ENCODE data around the gene INVS. TPM values are rescaled to one million over a fixed set of nuclear protein-coding genes. Genes with fewer than 3 reads are reported as not detected.

The INVS gene
- total RNA-seq, 1 experiment from 2014 or later = 15.6 TPM

DNA sequence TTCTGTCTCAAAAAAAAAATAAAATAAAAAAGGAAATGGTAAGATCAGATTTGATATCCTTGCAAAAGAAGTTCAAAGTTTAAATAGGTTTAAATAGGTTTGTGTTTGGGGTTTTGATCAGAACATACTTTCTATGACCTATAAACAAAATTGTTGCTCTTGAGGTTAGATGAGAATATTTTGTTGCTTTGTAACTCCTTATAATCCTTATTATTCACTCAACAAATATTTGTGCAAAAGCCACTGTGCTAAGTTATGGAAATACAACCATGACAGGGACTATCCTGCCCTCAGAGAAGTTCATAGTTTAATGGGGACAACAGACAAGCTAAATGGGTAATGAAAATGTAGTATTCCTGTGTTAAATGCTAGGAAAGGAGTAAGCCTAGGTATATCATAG is 71.5 kb downstream of the INVS start:
- Histone ChIP-seq H3K36me3 (ENCODE audit: control insufficient read depth, insufficient read depth, low read length) (no peaks in the 10 kb centered on the region), H3K4me1 (no peaks in the 10 kb centered on the region), H3K4me3 (ENCODE audit: low read depth, low read length) (no peak overlapping the region), H3K27me3 (replicated peaks; ENCODE audit: control insufficient read depth, insufficient read depth, low read length) (no peaks in the 10 kb centered on the region), H3K9me3 (no peaks in the 10 kb centered on the region)
- Mint-ChIP-seq H3K4me1 (ENCODE audit: low read depth, unreplicated experiment) (no peaks in the 10 kb centered on the region), H3K36me3 (ENCODE audit: insufficient read depth, unreplicated experiment) (no peaks in the 10 kb centered on the region), H3K4me3 (ENCODE audit: unreplicated experiment) (no peak overlapping the region), H3K9me3 (ENCODE audit: unreplicated experiment) (peaks cover 10% of the 10 kb centered on the region), H3K27ac (ENCODE audit: unreplicated experiment) (no peak overlapping the region), H3K27me3 (ENCODE audit: insufficient read depth, unreplicated experiment) (no peaks in the 10 kb centered on the region)
- CTCF ChIA-PET = no interaction called here
- POLR2A ChIA-PET = no interaction called here
- BruUV-seq (replicated peaks) = no TSS peak
- intact Hi-C loops (cut with micrococcal nuclease; ENCODE audit: unreplicated experiment) = no loop called here
- TF ChIP-seq CTCF (IDR thresholded peaks at IDR 0.05; ENCODE audit: insufficient read depth in 1 of 2, low read depth in 1 of 2, low read length in 1 of 2, severe bottlenecking in 1 of 2, unreplicated experiment in 1 of 2) = no peak
- DNase-seq = no peak

DNA sequence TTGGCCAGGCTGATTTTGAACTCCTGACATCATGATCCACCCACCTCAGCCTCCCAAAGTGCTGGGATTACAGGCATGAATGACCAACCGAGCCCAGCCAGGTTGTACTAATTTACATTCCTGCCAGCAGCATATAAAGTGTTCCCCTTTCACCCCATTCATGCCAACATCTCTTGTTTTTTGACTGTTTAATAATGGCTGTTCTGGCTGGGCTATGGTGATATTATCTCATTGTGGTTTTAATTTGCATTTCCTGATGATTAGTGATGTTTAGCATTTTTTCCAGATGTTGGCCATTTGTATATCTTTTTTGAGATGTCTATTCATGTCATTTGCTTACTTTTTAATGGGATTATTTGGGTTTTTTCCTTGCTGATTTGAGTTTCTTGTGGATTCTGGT is 87.3 kb downstream of the INVS start:
- CTCF ChIA-PET = no interaction called here
- H3K9me3 Mint-ChIP-seq (ENCODE audit: unreplicated experiment) = peaks cover 31% of the 10 kb centered on the region
- BruUV-seq (replicated peaks) = no TSS peak

GRCh38 chr9:100190339-100190738 is 91.3 kb downstream of the INVS start:
- Mint-ChIP-seq H3K9me3 (ENCODE audit: unreplicated experiment) (peaks cover 35% of the 10 kb centered on the region), H3K4me3 (ENCODE audit: unreplicated experiment) (no peak overlapping the region), H3K36me3 (ENCODE audit: insufficient read depth, unreplicated experiment) (no peaks in the 10 kb centered on the region), H3K27me3 (ENCODE audit: insufficient read depth, unreplicated experiment) (no peaks in the 10 kb centered on the region), H3K4me1 (ENCODE audit: low read depth, unreplicated experiment) (no peaks in the 10 kb centered on the region), H3K27ac (ENCODE audit: unreplicated experiment) (no peak overlapping the region)
- BruUV-seq (replicated peaks) = no TSS peak
- Histone ChIP-seq H3K27me3 (replicated peaks; ENCODE audit: control insufficient read depth, insufficient read depth, low read length) (no peaks in the 10 kb centered on the region), H3K36me3 (ENCODE audit: control insufficient read depth, insufficient read depth, low read length) (no peaks in the 10 kb centered on the region; the same call in 1 of the 2 replicates), H3K4me1 (no peaks in the 10 kb centered on the region), H3K4me3 (ENCODE audit: low read depth, low read length) (no peak overlapping the region), H3K9me3 (peaks cover 10% of the 10 kb centered on the region; the same call in 1 of the 2 replicates)
- intact Hi-C loops (cut with micrococcal nuclease; ENCODE audit: unreplicated experiment) = no loop called here
- ChIA-PET CTCF (no interaction called here), POLR2A (no interaction called here)
- no peak for TF ChIP-seq CTCF (IDR thresholded peaks at IDR 0.05; ENCODE audit: insufficient read depth in 1 of 2, low read depth in 1 of 2, low read length in 1 of 2, severe bottlenecking in 1 of 2, unreplicated experiment in 1 of 2)
- DNase-seq = no peak

More for the DNA sequence above, 87.3 kb downstream of the INVS start:
- H3K27me3 Mint-ChIP-seq (ENCODE audit: insufficient read depth, unreplicated experiment) = no peaks in the 10 kb centered on the region
- no peaks in the 10 kb centered on the region for H3K36me3 Mint-ChIP-seq (ENCODE audit: insufficient read depth, unreplicated experiment)
- H3K27ac Mint-ChIP-seq (ENCODE audit: unreplicated experiment) = no peak overlapping the region
- H3K4me3 Mint-ChIP-seq (ENCODE audit: unreplicated experiment) = no peak overlapping the region
- Histone ChIP-seq H3K36me3 (ENCODE audit: control insufficient read depth, insufficient read depth, low read length) (no peaks in the 10 kb centered on the region), H3K27me3 (replicated peaks; ENCODE audit: control insufficient read depth, insufficient read depth, low read length) (no peaks in the 10 kb centered on the region), H3K4me1 (no peaks in the 10 kb centered on the region), H3K9me3 (peaks cover 10% of the 10 kb centered on the region; the same call in 1 of the 2 replicates), H3K4me3 (ENCODE audit: low read depth, low read length) (no peak overlapping the region)
- POLR2A ChIA-PET = no interaction called here
- no peak for TF ChIP-seq CTCF (IDR thresholded peaks at IDR 0.05; ENCODE audit: insufficient read depth in 1 of 2, low read depth in 1 of 2, low read length in 1 of 2, severe bottlenecking in 1 of 2, unreplicated experiment in 1 of 2)
- H3K4me1 Mint-ChIP-seq (ENCODE audit: low read depth, unreplicated experiment) = no peaks in the 10 kb centered on the region
- DNase-seq = no peak
- intact Hi-C loops (cut with micrococcal nuclease; ENCODE audit: unreplicated experiment) = no loop called here

All from Caco-2 (cell line).